VCaP (cell line): Measurements from ENCODE around the gene HDAC4.

Experiments
- H3K27ac ChIP-seq: fragments of 450-650 bp; 2 replicates; pipeline ENCODE4 v1.5.1; 2017
- TF ChIP-seq, protein P1 (sequence below): fragments of 450-650 bp; conservative IDR thresholded peaks from 2 replicates; pipeline ENCODE4 v1.5.1; 2017; ENCODE audit warnings: mild to moderate bottlenecking, moderate library complexity

Gene HDAC4

GRCh38 chr2:239019183-239019581 is 381.6 kb downstream of the HDAC4 start:
- no peak overlapping the region for H3K27ac ChIP-seq
- TF ChIP-seq, protein P1, sequence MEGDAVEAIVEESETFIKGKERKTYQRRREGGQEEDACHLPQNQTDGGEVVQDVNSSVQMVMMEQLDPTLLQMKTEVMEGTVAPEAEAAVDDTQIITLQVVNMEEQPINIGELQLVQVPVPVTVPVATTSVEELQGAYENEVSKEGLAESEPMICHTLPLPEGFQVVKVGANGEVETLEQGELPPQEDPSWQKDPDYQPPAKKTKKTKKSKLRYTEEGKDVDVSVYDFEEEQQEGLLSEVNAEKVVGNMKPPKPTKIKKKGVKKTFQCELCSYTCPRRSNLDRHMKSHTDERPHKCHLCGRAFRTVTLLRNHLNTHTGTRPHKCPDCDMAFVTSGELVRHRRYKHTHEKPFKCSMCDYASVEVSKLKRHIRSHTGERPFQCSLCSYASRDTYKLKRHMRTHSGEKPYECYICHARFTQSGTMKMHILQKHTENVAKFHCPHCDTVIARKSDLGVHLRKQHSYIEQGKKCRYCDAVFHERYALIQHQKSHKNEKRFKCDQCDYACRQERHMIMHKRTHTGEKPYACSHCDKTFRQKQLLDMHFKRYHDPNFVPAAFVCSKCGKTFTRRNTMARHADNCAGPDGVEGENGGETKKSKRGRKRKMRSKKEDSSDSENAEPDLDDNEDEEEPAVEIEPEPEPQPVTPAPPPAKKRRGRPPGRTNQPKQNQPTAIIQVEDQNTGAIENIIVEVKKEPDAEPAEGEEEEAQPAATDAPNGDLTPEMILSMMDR = no peak

GRCh38 chr2:239018271-239019182 is 382.3 kb downstream of the HDAC4 start:
- no peak overlapping the region for H3K27ac ChIP-seq
- TF ChIP-seq, protein P1 = no peak

- H3K27ac ChIP-seq = no peak overlapping the region
- TF ChIP-seq, protein P1 = no peak
These were observed 383.2 kb downstream of the HDAC4 start for GRCh38 chr2:239017491-239018098.

DNA sequence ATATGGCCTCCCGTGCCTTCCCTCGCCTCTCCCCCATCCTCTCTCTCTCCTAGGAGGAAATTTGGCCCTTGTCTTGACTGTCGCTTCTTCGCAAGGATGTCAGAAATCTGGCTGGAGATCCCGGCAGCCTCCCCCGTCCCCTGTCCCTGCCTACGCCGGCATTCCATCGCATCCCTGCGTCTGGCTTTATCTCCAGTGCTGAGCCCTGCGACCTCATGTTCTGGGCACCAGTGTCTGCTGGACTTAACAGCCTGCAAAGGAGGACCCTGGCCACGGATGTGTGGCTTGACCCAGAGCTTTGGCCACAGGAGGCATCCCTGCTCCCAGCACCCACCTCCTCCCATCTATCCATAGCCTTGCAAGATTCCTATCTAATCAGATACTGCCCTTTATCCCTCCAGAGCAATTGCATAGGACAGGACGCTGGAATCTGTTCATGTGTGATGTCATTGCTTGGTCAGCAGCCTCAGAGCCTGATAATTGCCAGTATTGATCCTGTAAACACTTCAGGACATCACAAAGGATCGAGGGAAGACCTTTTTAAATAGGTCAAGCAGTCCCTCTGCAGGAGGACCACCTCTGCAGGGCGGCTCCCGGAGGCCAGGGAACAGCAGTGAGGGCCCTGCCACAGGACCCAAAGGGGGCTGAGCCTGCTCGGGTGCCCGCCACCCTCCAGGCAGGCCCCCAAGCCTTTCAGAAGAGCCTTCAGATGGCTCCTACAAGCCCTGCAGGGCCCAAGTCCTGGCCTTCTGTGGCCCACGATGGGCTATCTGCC is 384.7 kb downstream of the HDAC4 start:
- TF ChIP-seq, protein P1 = no peak
- H3K27ac ChIP-seq = no peak overlapping the region

DNA sequence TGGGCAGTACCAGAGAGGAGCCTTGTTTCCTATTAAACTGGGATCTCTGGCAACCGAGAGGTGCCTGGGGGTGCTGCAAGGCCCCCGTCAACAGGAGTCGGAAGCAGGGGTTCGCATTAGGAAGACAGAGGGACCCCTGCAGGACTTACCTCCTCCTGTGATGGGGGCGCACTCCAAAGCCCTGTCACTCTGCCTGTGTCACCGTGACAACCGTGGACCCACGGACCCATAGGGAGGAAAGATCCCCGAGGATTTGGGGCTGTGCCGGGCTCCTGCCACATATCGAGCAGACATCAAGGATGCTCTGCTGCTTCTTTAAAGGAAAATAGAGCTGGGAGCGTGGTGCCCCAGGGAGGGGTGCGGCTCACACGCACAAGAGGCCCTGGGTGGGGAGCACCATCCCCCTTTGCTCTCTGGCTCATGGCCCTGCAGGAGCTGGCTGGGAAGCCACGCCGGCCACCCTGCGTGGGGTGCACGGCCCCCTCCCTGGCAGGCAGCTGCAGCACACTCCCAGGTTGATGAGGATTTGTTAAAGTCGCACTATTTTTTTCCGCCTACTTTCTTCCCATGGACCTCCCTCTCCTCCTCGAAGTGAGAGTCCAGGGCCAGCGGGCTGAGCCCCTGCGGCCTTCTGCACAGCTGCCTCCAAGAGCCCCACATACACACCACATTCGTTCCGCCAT is 385.5 kb downstream of the HDAC4 start:
- TF ChIP-seq, protein P1 = no peak
- no peak overlapping the region for H3K27ac ChIP-seq

DNA sequence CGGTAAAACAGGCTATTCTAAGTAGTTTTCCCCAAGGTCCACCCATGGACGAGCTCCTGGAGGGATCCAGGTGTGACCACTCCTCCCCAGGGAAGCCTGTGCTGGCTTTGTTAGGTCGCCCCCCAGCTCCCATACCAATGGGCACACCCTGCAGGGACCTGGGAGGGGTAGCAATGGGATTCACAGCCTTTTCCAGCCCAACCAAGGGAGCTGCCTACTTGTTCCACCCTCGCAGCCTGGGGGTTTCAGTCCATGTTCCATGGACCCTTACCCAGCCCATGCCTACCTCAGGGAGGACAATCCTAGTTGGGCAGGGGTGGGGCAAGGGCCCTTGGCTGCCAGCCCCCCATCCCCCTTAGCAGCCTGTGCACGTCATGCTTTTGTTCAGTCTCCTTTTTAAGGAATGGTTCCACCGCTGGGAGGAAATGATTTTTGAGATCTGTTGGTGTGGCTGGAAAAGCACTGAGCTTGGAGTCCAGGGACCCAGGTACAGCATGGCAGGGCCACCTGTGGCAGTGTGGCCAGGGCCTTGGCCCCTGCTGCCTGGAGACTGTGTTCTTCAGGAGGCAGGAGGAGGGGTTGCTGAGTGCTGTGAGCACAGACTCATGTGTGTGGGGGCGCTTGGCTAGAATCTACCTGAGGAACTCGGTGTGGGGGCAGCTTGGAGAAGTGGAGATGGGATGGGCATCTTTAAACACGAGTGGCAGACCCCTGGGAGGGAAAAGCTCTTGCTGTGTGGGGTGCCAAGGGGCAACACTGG is 386.2 kb downstream of the HDAC4 start:
- TF ChIP-seq, protein P1 = no peak
- no peak overlapping the region for H3K27ac ChIP-seq
